Caco-2 (cell line): ENCODE results near the gene RYR1. TPM values are rescaled to one million over a fixed set of nuclear protein-coding genes. Genes with fewer than 3 reads are reported as not detected.

ENCODE experiments used
- BruUV-seq: library from RNA; stranded (reverse); fragments of 400-500 nt; replicated peaks from 2 replicates; lab custom pipeline; 2021; lab: Mats Ljungman, UMichigan
- CTCF ChIA-PET: fragments of 300-600 bp; sonication (Branson Sonifier 250); formaldehyde crosslinking; loops from one replicate; lab custom pipeline; 2022; ENCODE audit warnings: antibody characterized with exemption; lab: Charles Lee
- POLR2A ChIA-PET: fragments of 300-600 bp; sonication (Branson Sonifier 250); formaldehyde crosslinking; loops from one replicate; lab custom pipeline; 2022; ENCODE audit warnings: antibody characterized with exemption; lab: Charles Lee
- DNase-seq, 2 experiments: peaks; one replicate each; pipeline versions ENCODE4 v3.0.0 to v3.0.0-alpha.2; 2020 to 2022
- H3K27me3 ChIP-seq: replicated peaks from 2 replicates; pipeline ENCODE4 v1.6.0; 2011; ENCODE audit warnings: low read length; ENCODE audit not compliant: control insufficient read depth, insufficient read depth
- H3K36me3 ChIP-seq: 2 replicates; pipeline ENCODE4 v1.5.1; 2011; ENCODE audit warnings: low read length; ENCODE audit not compliant: control insufficient read depth, insufficient read depth
- H3K4me1 ChIP-seq: fragments of 250-450 bp; sonication (Bioruptor Pico); 2 replicates; pipeline ENCODE4 v1.5.1; 2020; ENCODE audit warnings: mild to moderate bottlenecking
- H3K4me3 ChIP-seq: 2 replicates; pipeline ENCODE4 v1.5.1; 2011; ENCODE audit warnings: low read depth, mild to moderate bottlenecking, control low read depth, low read length
- H3K9me3 ChIP-seq: fragments of 250-450 bp; sonication (Bioruptor Pico); 2 replicates; pipeline ENCODE4 v1.5.1; 2020; ENCODE audit warnings: mild to moderate bottlenecking, moderate library complexity
- H3K27ac Mint-ChIP-seq: one replicate; pipeline ENCODE4 v1.8.0; 2022; ENCODE audit warnings: mixed read lengths; ENCODE audit not compliant: unreplicated experiment
- H3K27me3 Mint-ChIP-seq: one replicate; pipeline ENCODE4 v1.8.0; 2022; ENCODE audit warnings: mixed read lengths; ENCODE audit not compliant: insufficient read depth, unreplicated experiment
- H3K36me3 Mint-ChIP-seq: one replicate; pipeline ENCODE4 v1.8.0; 2022; ENCODE audit warnings: mild to moderate bottlenecking, mixed read lengths; ENCODE audit not compliant: insufficient read depth, unreplicated experiment
- H3K4me1 Mint-ChIP-seq: one replicate; pipeline ENCODE4 v1.8.0; 2022; ENCODE audit warnings: low read depth, mixed read lengths; ENCODE audit not compliant: unreplicated experiment
- H3K4me3 Mint-ChIP-seq: one replicate; pipeline ENCODE4 v1.8.0; 2022; ENCODE audit warnings: mild to moderate bottlenecking, moderate library complexity, mixed read lengths; ENCODE audit not compliant: unreplicated experiment
- H3K9me3 Mint-ChIP-seq: one replicate; pipeline ENCODE4 v1.8.0; 2022; ENCODE audit warnings: mixed read lengths; ENCODE audit not compliant: unreplicated experiment
- CTCF ChIP-seq, 2 experiments: fragments of 200-600 bp in 1 of 2; IDR thresholded peaks; 1 replicate in 1 of 2; 2 replicates in 1 of 2; pipeline versions ENCODE4 v1.5.1 to v1.8.0; 2011 to 2022; ENCODE audit warnings: antibody characterized with exemption in 1 of 2, control low read depth in 1 of 2, inconsistent platforms in 1 of 2, low read depth in 1 of 2, low read length in 1 of 2, mild to moderate bottlenecking in 1 of 2, moderate library complexity in 1 of 2; ENCODE audit not compliant: insufficient read depth in 1 of 2, severe bottlenecking in 1 of 2, unreplicated experiment in 1 of 2
- intact Hi-C: fragments of 100-400 bp; cut with micrococcal nuclease; formaldehyde crosslinking; loops from one replicate; pipeline ENCODE4 v1.10.0; 2022; ENCODE audit not compliant: unreplicated experiment
- total RNA-seq: library from RNA; stranded (reverse); gene quantifications from 2 replicates; pipeline ENCODE4 v1.2.3, GENCODE V29; 2022

The RYR1 gene
- total RNA-seq, 1 experiment from 2014 or later: 5.6 TPM

DNA sequence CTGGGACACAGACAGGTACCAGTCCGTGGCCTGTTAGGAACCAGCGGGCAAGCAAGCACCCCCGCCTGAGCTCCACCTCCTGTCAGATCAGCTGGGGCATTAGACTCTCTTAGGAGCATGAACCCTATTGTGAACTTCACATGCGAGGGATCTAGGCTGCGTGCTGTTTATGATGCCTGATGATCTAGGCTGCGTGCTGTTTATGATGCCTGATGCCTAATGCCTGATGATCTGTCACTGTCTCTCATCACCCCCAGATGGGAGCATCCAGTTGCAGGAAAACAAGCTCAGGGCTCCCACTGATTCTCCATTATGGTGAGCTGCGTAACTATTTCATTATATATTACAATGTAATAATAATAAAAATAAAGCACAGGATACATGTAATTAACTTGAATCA, 11.1 kb upstream of the RYR1 start:
- Histone ChIP-seq H3K4me3 (no peak overlapping the region), H3K36me3 (no peaks in the 10 kb centered on the region), H3K4me1 (peaks cover 7% of the 10 kb centered on the region; the same call in 1 of the 2 replicates), H3K27me3 (no peaks in the 10 kb centered on the region), H3K9me3 (no peaks in the 10 kb centered on the region)
- H3K9me3 Mint-ChIP-seq: no peaks in the 10 kb centered on the region
- H3K27ac Mint-ChIP-seq: no peak overlapping the region
- H3K4me3 Mint-ChIP-seq: no peak overlapping the region
- CTCF ChIA-PET: interaction anchor here (0.6 kb wide), 1 partner anchor 20 kb away, joined by 3 read pairs; the partner anchor contains the start of gene FAM98C
- peaks cover 9% of the 10 kb centered on the region for H3K27me3 Mint-ChIP-seq
- peaks cover 5% of the 10 kb centered on the region for H3K4me1 Mint-ChIP-seq
- peaks cover 8% of the 10 kb centered on the region for H3K36me3 Mint-ChIP-seq
- no peak for TF ChIP-seq CTCF (IDR thresholded peaks at IDR 0.05; ENCODE audit: insufficient read depth in 1 of 2, low read depth in 1 of 2, low read length in 1 of 2, severe bottlenecking in 1 of 2, unreplicated experiment in 1 of 2)
- no TSS peak for BruUV-seq
- no peak for DNase-seq
- POLR2A ChIA-PET: no interaction called here
- intact Hi-C loops: no loop called here

- POLR2A ChIA-PET: no interaction called here
- no peak for DNase-seq
- TF ChIP-seq CTCF (IDR thresholded peaks at IDR 0.05; ENCODE audit: insufficient read depth in 1 of 2, low read depth in 1 of 2, low read length in 1 of 2, severe bottlenecking in 1 of 2, unreplicated experiment in 1 of 2): no peak
- no peak overlapping the region for H3K4me3 ChIP-seq
- H3K9me3 ChIP-seq: no peaks in the 10 kb centered on the region
- intact Hi-C loops: no loop called here
- H3K4me3 Mint-ChIP-seq: no peak overlapping the region
- H3K4me1 Mint-ChIP-seq: no peaks in the 10 kb centered on the region
- no peaks in the 10 kb centered on the region for H3K9me3 Mint-ChIP-seq
- H3K36me3 ChIP-seq: no peaks in the 10 kb centered on the region
- H3K36me3 Mint-ChIP-seq: no peaks in the 10 kb centered on the region
- BruUV-seq: no TSS peak
- no peaks in the 10 kb centered on the region for H3K4me1 ChIP-seq
- no peak overlapping the region for H3K27ac Mint-ChIP-seq
- H3K27me3 Mint-ChIP-seq: peaks cover 14% of the 10 kb centered on the region
- CTCF ChIA-PET: no interaction called here
- no peaks in the 10 kb centered on the region for H3K27me3 ChIP-seq
Measured at GRCh38 chr19:38424272-38424671, 9.2 kb upstream of the RYR1 start.

- H3K27ac Mint-ChIP-seq: no peak overlapping the region
- H3K9me3 Mint-ChIP-seq: no peaks in the 10 kb centered on the region
- H3K36me3 Mint-ChIP-seq: no peaks in the 10 kb centered on the region
- Histone ChIP-seq H3K36me3 (no peaks in the 10 kb centered on the region), H3K4me1 (no peaks in the 10 kb centered on the region), H3K9me3 (no peaks in the 10 kb centered on the region), H3K4me3 (no peak overlapping the region), H3K27me3 (no peaks in the 10 kb centered on the region)
- peaks cover 11% of the 10 kb centered on the region for H3K27me3 Mint-ChIP-seq
- BruUV-seq: no TSS peak
- H3K4me1 Mint-ChIP-seq: no peaks in the 10 kb centered on the region
- H3K4me3 Mint-ChIP-seq: no peak overlapping the region
- no peak for TF ChIP-seq CTCF (IDR thresholded peaks at IDR 0.05; ENCODE audit: insufficient read depth in 1 of 2, low read depth in 1 of 2, low read length in 1 of 2, severe bottlenecking in 1 of 2, unreplicated experiment in 1 of 2)
- DNase-seq: no peak
- CTCF ChIA-PET: no interaction called here
- POLR2A ChIA-PET: no interaction called here
- intact Hi-C loops: no loop called here
Measured at GRCh38 chr19:38425222-38425809, 8.2 kb upstream of the RYR1 start.
